Adrenal gland (tissue), 5 donors: Measurements from ENCODE around the gene LHFPL2.

Experiments used
- CTCF ChIP-seq, 6 experiments: fragments of 450-650 bp in 4 of 6; fragments of 200-600 bp in 2 of 6; sonication (generic) in 1 of 6; IDR thresholded peaks; 1 replicate in 5 of 6; 2 replicates in 1 of 6; pipeline versions ENCODE4 v1.5.1 to v1.8.0; 2016 to 2021; ENCODE audit warnings: antibody characterized with exemption in 6 of 6, mild to moderate bottlenecking in 2 of 6, moderate library complexity in 1 of 6
- POLR2A ChIP-seq, 2 donors: fragments of 450-650 bp; IDR thresholded peaks; one replicate each; pipeline ENCODE4 v1.6.1; 2017; ENCODE audit warnings: antibody characterized with exemption in 2 of 2, mild to moderate bottlenecking in 2 of 2, moderate library complexity in 1 of 2
- donor health status: DM: no; HTN: no; CAD: no.

GRCh38 chr5:78629624-78630023, 18.9 kb downstream of the LHFPL2 start:
- TF ChIP-seq CTCF (IDR thresholded peaks at IDR 0.05), result no peak
- no peak for TF ChIP-seq POLR2A (IDR thresholded peaks at IDR 0.05)
